ENCODE data around the gene DPEP2. TPM values are rescaled to one million over a fixed set of nuclear protein-coding genes. Genes with fewer than 3 reads are reported as not detected.

Gene DPEP2
- total and polyA plus RNA-seq, 10 of the 15 experiments (the other 5 are each of a cell fraction or from before 2014, with no cell fraction given), result 0.04 to 4.0 (median 2.1) TPM

- Histone ChIP-seq H3K79me2 (ENCODE audit: control insufficient read depth, insufficient read depth, low read length) (no peaks in the 10 kb centered on the region), H3K36me3 (ENCODE audit: control insufficient read depth in 2 of 2, insufficient read depth in 2 of 2, low read length in 1 of 2) (no peaks in the 10 kb centered on the region), H3K27ac (ENCODE audit: control insufficient read depth, insufficient read depth) (no peak overlapping the region), H3K4me1 (ENCODE audit: control insufficient read depth, insufficient read depth, low read length) (no peaks in the 10 kb centered on the region), H3K27me3 (replicated peaks in 1 of 2; ENCODE audit: control insufficient read depth in 2 of 2, insufficient read depth in 2 of 2, low read length in 1 of 2) (no peaks in the 10 kb centered on the region), H3K9me3 (replicated peaks; ENCODE audit: control insufficient read depth, insufficient read depth, low read length) (no peaks in the 10 kb centered on the region), H3K4me2 (ENCODE audit: control insufficient read depth, insufficient read depth) (no peak overlapping the region), H3K9ac (ENCODE audit: control insufficient read depth, insufficient read depth, low read length) (no peak overlapping the region), H2AFZ (ENCODE audit: control insufficient read depth, low read depth, low read length) (no peak overlapping the region), H4K20me1 (ENCODE audit: control insufficient read depth, insufficient read depth) (no peaks in the 10 kb centered on the region), H3K4me3 (no peak overlapping the region)
- POLR2A ChIA-PET, result interaction anchor here (0.7 kb wide), 1 partner anchor 209 kb away, joined by 3 read pairs; no protein-coding TSS in a partner anchor
- SMC1A ChIA-PET (ENCODE audit: uncharacterized antibody, unreplicated experiment), result no interaction called here
- BruUV-seq (replicated peaks), result no TSS peak
- FAIRE-seq, result no peak
- 0% methylated on average over 1 of the region's 1 CpG for WGBS (ENCODE audit: insufficient coverage, insufficient replicate concordance, low lambda C conversion rate, missing lambda C conversion rate)
- RAD21 ChIA-PET (ENCODE audit: unreplicated experiment), result no interaction called here
- TF ChIP-seq PKNOX1 (IDR thresholded peaks at IDR 0.05), result no peak
- TF ChIP-seq EP300 (IDR thresholded peaks at IDR 0.05; ENCODE audit: borderline replicate concordance in 1 of 2, control insufficient read depth in 1 of 2, low read depth in 2 of 2, low read length in 2 of 2), result no peak
- no peak for TF ChIP-seq CUX1 (IDR thresholded peaks at IDR 0.05; ENCODE audit: insufficient replicate concordance, low read depth, low read length)
- no peak for TF ChIP-seq IRF4 (IDR thresholded peaks at IDR 0.05; ENCODE audit: low read depth, low read length)
- TF ChIP-seq MLLT1 (IDR thresholded peaks at IDR 0.05), result no peak
- TF ChIP-seq STAT1 (conservative IDR thresholded peaks at IDR 0.05), result no peak
- TF ChIP-seq ZBTB4 (CRISPR knock-in tag; IDR thresholded peaks at IDR 0.05), result no peak
- ATAC-seq, result no peak
- no peak for DNase-seq (ENCODE audit: low read depth, low spot score)
- intact Hi-C loops (cut with micrococcal nuclease; ENCODE audit: unreplicated experiment), result no loop called here
- in situ Hi-C loops (cut with MboI), result no loop called here
- CTCF ChIA-PET, result no interaction called here
Measured at GRCh38 chr16:68013440-68013839, 14.2 kb upstream of the DPEP2 start.

Measured in GM12878 (cell line).